GM19099 (cell line): Measurements from ENCODE around the gene KRT1.

Experiments
- POLR2A ChIP-seq: IDR thresholded peaks from 3 replicates; pipeline ENCODE4 v1.6.1; 2011; ENCODE audit warnings: low read depth; ENCODE audit not compliant: insufficient read length; ENCODE audit errors: extremely low read depth

KRT1 gene

GRCh38 chr12:52703878-52704277 is 23.7 kb upstream of the KRT1 start:
- TF ChIP-seq POLR2A, result no peak

- TF ChIP-seq POLR2A, result no peak
Observed at GRCh38 chr12:52703424-52703823, 23.2 kb upstream of the KRT1 start, which contains the start of gene KRT77. Gene KRT77, minus strand, starts transcription at chr12:52703524. Its CDS starts 90 bp downstream, at chr12:52703434.

GRCh38 chr12:52702338-52702737 is 22.1 kb upstream of the KRT1 start:
- TF ChIP-seq POLR2A, result no peak

GRCh38 chr12:52701281-52701680 is 21.1 kb upstream of the KRT1 start:
- no peak for TF ChIP-seq POLR2A

DNA sequence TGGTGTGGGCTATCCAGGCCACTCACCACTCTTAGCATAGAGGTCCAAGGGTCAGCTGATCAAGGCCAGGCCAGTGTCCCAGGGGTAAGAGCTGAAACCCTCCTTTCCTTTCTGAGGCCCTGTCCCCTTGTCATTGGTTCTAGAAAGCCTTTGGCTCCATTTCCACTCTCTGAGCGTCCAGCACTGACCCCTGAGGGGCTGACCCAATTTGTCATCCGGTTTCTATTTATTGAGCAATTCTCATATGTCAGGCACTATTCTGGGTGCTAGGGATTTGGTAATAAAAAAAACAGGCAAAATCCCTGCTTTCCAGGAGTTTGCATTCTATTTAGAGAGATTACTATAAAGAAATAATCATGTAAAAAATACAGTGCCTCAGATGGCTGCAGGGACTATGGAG is 19.8 kb upstream of the KRT1 start:
- no peak for TF ChIP-seq POLR2A

DNA sequence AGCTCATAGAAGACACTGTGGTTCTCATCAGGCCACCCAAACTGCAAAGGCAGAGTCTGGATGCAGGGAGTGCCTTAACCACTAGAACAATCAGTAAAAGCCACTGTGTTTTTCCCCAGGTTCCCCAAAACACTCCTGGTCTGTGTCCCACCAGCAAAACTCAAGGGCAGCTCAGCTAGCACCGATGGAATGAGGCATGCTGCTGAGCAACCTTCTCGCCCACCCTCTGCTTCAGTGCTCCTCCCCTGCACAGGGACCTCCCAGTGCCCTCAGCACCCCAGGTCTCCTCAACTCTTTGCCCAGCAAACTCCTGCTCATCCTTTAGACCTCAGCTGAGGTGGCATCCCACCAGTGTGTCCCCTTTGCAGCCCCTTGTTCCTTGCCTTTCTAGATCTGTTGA is 19.2 kb upstream of the KRT1 start:
- no peak for TF ChIP-seq POLR2A

DNA sequence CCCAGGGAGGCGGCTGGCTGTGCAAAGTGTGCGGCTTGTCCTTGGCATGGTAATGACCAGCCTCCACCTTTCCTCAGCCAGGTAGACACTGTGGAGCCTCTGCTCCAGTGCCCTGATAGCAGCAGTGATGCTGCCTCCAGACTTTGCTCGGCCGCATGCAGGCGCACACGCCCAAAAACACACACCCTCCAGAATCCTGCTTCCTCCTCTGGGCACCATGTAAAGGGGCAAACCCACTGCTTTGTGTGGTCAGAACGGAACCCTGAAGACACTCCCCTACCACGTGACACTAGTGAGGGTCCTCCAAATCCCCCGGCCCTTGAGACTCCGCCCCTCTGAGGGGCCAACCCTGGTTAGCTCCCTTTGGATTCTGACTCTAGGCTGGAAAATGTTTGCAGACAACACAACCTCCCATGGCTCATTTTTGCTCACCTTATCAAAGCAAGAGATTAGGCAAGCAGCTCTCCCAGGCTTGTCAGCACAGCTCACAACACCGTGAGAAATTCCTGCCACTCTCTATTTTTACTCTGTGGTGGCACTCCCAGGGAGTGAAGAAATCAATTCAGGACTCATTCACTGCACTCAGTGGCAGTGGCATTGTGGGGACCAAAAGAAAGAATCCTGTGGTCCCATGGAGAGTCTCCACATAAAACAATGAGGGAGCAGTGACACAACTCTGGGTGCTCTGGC is 18.6 kb upstream of the KRT1 start:
- TF ChIP-seq POLR2A, result no peak

DNA sequence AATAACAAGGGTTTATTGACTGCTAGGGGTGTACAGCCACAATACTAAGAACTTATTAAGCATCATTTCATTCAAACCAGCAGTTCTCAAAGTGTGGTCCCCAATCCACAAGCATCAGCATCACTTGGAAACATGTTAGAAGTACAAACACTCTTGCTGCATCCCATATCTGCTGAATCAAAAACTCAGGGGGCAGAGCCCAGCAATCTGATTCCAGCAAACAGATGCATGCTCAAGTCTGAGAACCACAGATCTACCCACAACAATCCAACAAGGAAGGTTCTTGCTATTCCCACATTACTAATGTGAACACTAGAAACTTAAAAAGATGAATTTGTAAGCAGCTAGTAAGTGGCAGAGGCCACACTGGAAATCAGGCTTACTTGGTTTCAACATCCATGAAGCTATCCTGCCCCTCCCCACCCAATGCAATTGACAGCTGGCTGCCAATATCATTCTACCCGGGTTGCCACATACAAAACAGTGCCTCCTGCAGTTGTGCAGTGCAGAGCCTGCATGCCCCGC is 16.9 kb upstream of the KRT1 start:
- no peak for TF ChIP-seq POLR2A

DNA sequence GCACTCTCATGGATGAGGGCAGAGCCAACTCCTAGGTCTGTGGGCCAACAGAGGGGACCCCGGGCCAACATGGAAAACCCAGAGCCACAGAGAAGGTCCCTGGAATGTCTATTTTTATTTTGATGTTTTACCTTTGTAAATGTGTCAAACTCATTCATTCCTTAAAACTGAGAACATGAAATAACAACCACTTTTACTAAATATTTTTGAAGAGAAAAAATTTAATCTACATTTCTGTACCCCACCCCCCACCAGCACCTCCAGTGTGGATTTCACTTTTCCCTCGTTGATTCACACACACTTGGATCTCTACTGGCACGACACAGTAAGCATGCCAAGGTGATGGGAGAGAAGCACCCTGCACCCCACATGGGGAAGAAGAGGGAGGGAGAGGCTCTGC is 16.4 kb upstream of the KRT1 start:
- no peak for TF ChIP-seq POLR2A

- no peak for TF ChIP-seq POLR2A
Observed at GRCh38 chr12:52695039-52695438, 14.8 kb upstream of the KRT1 start.

DNA sequence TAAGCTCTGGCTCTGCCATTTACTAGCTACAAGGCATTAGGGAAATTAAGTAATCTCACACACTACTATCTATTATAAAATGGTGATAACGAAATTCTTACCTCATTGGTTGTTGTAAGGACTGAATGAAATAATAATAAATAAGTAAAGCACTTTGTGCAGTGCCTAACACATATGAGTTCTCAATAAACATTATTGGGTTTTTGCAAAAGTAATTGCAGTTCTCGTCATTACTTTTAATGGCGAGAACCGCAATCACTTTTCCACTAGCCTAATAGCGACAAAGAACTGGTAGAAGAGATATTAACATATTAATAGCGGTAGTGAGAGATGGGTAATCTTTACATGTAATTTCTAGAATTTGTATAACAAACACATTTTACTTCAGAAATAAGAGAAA is 13.9 kb upstream of the KRT1 start:
- no peak for TF ChIP-seq POLR2A

DNA sequence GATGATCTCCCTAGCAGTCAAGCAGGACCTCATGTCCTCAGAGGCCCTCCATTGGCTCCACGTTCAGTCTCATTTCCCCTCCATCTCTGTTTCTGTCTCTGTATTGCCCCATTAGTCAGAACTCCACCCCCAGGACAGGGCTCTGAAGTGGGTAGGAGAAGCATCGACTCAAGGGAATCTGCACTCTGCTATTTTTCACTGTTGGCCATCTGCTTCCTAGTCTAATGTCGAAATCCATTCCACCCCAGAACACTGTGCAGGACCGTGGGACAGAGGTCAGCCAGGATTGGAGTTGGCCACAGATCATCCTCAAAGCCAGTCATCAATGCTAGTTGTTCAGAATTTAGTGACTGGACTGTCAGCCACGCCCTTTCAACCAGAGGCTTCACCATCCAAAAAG is 13.1 kb upstream of the KRT1 start:
- TF ChIP-seq POLR2A, result no peak

- no peak for TF ChIP-seq POLR2A
Observed at GRCh38 chr12:52692254-52692653, 12.0 kb upstream of the KRT1 start.

DNA sequence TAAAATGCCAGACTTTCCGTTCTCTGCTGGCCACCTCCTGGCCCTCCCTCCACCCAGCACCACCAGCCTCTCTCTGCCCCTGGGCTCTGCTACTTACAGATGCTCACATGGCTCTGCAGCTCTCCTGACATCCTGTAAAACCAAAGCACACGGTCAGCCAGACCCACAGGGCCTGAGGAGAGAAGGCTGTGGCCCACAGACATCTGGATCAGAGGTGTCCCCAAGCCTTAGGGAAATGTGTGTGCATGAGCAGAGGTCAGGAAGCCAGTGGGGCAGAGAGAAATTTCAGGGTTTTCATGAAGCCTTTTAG is 11.6 kb upstream of the KRT1 start:
- no peak for TF ChIP-seq POLR2A

DNA sequence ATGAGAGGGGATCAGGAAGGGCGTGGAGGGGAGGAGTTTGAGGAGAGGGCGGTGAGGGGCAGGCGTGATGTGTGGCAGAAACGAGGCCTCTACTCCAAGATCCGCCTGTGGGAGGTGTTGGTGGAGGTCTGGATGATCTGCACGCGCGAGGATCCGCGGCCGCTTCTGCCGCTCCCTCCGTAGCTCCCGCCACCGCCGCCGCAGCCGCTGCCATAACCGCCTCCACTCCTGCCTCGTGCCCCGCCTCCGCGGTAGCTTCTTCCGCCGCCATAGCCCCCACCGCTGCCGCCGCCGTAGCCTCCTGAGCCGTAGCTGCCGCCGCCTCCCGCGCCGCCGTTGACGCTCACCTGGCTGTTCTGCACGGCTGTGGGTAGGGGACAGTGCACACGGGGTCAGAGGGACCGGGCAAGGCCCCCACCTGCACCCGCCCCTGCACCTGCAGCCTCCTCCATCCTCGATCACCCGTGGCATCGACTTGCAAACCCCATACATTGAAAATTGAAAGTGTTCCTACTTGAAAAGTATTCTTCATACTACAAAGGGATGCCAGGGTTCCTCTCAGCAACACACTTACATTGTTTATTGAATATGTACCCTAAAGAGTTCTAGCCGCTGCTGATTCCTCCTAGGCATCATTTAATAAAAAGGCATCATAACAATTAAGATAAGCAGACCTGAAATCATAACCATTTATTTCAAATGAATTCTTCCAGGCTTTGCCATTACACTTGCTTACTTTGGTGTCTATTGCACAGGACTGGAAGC is 11.1 kb upstream of the KRT1 start:
- no peak for TF ChIP-seq POLR2A

DNA sequence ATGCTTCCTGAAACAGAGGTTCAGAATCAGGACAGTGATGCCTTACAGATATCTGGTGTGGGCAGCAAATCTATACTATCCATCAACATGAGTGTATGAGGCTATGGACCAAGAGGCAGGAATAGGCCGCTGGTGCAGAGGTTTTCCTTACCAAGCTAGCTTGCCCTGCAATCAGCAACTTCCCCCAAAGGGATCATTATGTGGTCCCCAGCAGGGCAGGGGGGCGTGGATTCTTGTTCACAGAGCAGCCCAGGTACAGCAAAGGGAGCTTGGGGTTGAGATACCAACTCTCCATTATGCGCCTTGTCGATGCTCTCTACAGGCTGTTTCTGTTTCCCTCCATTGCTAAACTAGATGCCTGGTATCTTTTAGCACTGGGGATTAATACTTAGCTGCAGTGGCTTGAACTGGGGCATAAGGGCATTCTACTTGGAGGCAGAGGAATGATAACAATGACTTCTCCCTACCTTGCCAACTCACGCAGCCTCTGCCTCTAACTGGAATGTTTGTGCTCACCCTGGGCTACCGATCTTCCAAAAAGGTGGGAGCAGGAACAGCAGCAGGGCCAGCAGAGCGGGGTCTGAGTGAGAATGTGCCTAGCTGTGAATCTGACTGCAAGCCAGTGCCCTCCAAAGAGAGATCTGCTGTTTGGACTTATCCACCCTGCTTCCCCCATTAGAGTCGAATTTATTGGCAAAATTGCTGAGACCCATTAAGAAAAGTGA is 10.3 kb upstream of the KRT1 start:
- no peak for TF ChIP-seq POLR2A
